Smooth muscle cell (in vitro differentiated cells): ENCODE data around the gene ZDHHC3. TPM values are rescaled to one million over a fixed set of nuclear protein-coding genes. Genes with fewer than 3 reads are reported as not detected.

ENCODE experiments used
- DNase-seq: peaks from one replicate; lab custom pipeline; 2025; ENCODE audit not compliant: unreplicated experiment; lab: John Stamatoyannopoulos, UW
- H2AFZ ChIP-seq: fragments of 200-600 bp; sonication (generic); 2 replicates; pipeline ENCODE4 v1.6.0; 2016; ENCODE audit warnings: antibody characterized with exemption, low read depth, mild to moderate bottlenecking
- H3F3A ChIP-seq: fragments of 200-600 bp; sonication (generic); 2 replicates; pipeline ENCODE4 v1.6.0; 2017; ENCODE audit warnings: antibody characterized with exemption, low read depth
- H3K27ac ChIP-seq: fragments of 200-600 bp; sonication (generic); 2 replicates; pipeline ENCODE4 v1.5.1; 2016; ENCODE audit warnings: low read depth, mild to moderate bottlenecking
- H3K27me3 ChIP-seq: fragments of 200-600 bp; sonication (generic); 2 replicates; pipeline ENCODE4 v1.6.1; 2016; ENCODE audit warnings: low read depth, mild to moderate bottlenecking
- H3K36me3 ChIP-seq: fragments of 200-600 bp; sonication (generic); 2 replicates; pipeline ENCODE4 v1.5.1; 2016; ENCODE audit warnings: low read depth
- H3K4me1 ChIP-seq: fragments of 200-600 bp; sonication (generic); 2 replicates; pipeline ENCODE4 v1.5.1; 2016; ENCODE audit warnings: low read depth
- H3K4me2 ChIP-seq: fragments of 200-600 bp; sonication (generic); 2 replicates; pipeline ENCODE4 v1.6.0; 2016; ENCODE audit warnings: mild to moderate bottlenecking
- H3K4me3 ChIP-seq: fragments of 200-600 bp; sonication (generic); 2 replicates; pipeline ENCODE4 v1.5.1; 2016; ENCODE audit warnings: mild to moderate bottlenecking
- H3K79me2 ChIP-seq: fragments of 200-600 bp; sonication (generic); 2 replicates; pipeline ENCODE4 v1.6.0; 2016; ENCODE audit warnings: low read depth, mild to moderate bottlenecking
- H3K9ac ChIP-seq: fragments of 200-600 bp; sonication (generic); 2 replicates; pipeline ENCODE4 v1.6.0; 2016; ENCODE audit warnings: low read depth
- H3K9me3 ChIP-seq: fragments of 200-600 bp; sonication (generic); replicated peaks from 2 replicates; pipeline ENCODE4 v1.5.1; 2016; ENCODE audit warnings: low read depth
- H4K20me1 ChIP-seq: fragments of 200-600 bp; sonication (generic); 2 replicates; pipeline ENCODE4 v1.6.0; 2016; ENCODE audit warnings: low read depth
- WGBS: methylation state at CpG from one replicate; pipeline ENCODE4 v1.1.7; 2016; ENCODE audit warnings: low lambda C conversion rate; 5-methylcytosine and 5-hydroxymethylcytosine counted together
- polyA plus RNA-seq: library from polyadenylated mRNA; unstranded; fragments of >200 nt; fragmentation: Nextera tagmentation; extraction: Ambion mirVana; gene quantifications from 2 replicates; pipeline ENCODE4 v1.2.1, GENCODE V29; 2016
- total RNA-seq: library from RNA; depleted of rRNA; stranded (reverse); fragments of >200 nt; gene quantifications from 2 replicates; pipeline ENCODE4 v1.2.3, GENCODE V29; 2014
- TF ChIP-seq, protein P1 (sequence below): fragments of 200-600 bp; sonication (generic); IDR thresholded peaks from 2 replicates; pipeline ENCODE4 v1.5.1; 2017; ENCODE audit warnings: borderline replicate concordance, mild to moderate bottlenecking, antibody characterized with exemption; ENCODE audit not compliant: insufficient read depth, poor library complexity, severe bottlenecking

Gene ZDHHC3
- total and polyA plus RNA-seq, 2 experiments from 2014 or later, result 40.5 to 63.7 TPM

DNA sequence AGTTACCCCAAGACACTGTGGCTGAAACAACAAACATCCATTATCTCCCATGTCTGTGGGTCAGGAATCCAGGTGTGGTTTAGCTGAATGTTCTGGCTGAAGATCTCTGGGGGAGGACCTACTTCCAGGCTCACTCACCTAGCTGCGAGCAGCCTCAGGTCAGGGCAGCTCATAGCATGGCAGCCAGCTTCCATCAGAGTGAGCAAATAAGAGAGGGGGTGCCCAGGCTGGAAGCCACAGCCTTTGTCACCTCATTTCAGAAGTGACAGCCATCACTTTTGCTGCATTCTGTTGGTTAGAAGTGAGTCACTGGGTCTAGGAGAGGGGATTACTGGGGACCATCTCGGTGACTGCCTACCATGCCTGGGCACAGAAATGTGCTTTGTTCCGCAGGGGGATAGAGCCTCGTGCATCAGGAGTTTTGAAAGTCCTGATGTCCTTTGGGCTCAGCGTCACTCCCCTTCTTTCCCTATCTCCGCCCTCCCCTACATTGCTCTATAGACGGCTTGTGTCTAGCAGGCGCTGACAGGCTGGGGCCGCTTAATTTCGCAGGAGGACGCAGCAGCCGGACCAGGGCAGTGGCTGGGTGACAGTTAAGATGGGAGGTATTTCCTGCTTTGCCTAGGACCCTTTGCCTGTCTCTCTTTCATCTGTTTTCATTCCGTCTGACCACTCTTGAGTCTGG lies 76.1 kb downstream of the ZDHHC3 start:
- Histone ChIP-seq H3K4me1 (peaks cover 8% of the 10 kb centered on the region), H3K27me3 (no peaks in the 10 kb centered on the region)
- 72% methylated on average over 13 of the region's 13 CpGs for WGBS

DNA sequence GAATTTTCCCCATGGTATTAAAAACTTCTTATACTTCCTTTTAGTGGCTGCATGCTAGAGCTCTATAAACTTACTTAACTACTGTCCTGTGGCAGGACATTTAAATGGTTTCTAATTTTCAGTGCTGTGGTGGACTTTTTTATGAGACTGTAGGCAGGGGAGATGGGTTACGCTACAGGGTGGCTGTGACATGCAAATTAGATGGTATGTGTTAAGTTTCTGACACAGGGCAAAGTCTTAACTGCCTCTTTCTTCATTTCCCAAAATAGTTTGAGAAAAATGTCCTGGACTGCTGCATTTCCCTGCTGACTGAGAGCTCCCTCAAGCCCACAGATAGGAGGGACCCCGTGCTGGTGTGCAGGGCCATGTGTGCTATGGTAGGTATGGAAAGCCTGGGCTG lies 79.5 kb downstream of the ZDHHC3 start:
- no peak for DNase-seq
- 84% methylated on average over 2 of the region's 2 CpGs for WGBS
- Histone ChIP-seq H3K4me1 (peaks cover 8% of the 10 kb centered on the region), H2AFZ (no peak overlapping the region), H3K27me3 (no peaks in the 10 kb centered on the region), H3K9me3 (no peaks in the 10 kb centered on the region), H3K4me3 (no peak overlapping the region), H3K9ac (no peak overlapping the region), H3K4me2 (no peak overlapping the region), H3K79me2 (no peaks in the 10 kb centered on the region), H3F3A (no peaks in the 10 kb centered on the region), H3K27ac (no peak overlapping the region), H4K20me1 (no peaks in the 10 kb centered on the region), H3K36me3 (no peaks in the 10 kb centered on the region)
- TF ChIP-seq, protein P1, sequence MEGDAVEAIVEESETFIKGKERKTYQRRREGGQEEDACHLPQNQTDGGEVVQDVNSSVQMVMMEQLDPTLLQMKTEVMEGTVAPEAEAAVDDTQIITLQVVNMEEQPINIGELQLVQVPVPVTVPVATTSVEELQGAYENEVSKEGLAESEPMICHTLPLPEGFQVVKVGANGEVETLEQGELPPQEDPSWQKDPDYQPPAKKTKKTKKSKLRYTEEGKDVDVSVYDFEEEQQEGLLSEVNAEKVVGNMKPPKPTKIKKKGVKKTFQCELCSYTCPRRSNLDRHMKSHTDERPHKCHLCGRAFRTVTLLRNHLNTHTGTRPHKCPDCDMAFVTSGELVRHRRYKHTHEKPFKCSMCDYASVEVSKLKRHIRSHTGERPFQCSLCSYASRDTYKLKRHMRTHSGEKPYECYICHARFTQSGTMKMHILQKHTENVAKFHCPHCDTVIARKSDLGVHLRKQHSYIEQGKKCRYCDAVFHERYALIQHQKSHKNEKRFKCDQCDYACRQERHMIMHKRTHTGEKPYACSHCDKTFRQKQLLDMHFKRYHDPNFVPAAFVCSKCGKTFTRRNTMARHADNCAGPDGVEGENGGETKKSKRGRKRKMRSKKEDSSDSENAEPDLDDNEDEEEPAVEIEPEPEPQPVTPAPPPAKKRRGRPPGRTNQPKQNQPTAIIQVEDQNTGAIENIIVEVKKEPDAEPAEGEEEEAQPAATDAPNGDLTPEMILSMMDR, result no peak

More for the DNA sequence above, 76.1 kb downstream of the ZDHHC3 start:
- H3K27ac ChIP-seq, result no peak overlapping the region
- no peak overlapping the region for H2AFZ ChIP-seq
- no peaks in the 10 kb centered on the region for H3F3A ChIP-seq
- no peak overlapping the region for H3K9ac ChIP-seq
- no peak for DNase-seq
- H4K20me1 ChIP-seq, result no peaks in the 10 kb centered on the region
- no peaks in the 10 kb centered on the region for H3K9me3 ChIP-seq
- no peaks in the 10 kb centered on the region for H3K36me3 ChIP-seq
- H3K79me2 ChIP-seq, result no peaks in the 10 kb centered on the region
- H3K4me2 ChIP-seq, result no peak overlapping the region
- H3K4me3 ChIP-seq, result no peak overlapping the region
- TF ChIP-seq, protein P1, result no peak

DNA sequence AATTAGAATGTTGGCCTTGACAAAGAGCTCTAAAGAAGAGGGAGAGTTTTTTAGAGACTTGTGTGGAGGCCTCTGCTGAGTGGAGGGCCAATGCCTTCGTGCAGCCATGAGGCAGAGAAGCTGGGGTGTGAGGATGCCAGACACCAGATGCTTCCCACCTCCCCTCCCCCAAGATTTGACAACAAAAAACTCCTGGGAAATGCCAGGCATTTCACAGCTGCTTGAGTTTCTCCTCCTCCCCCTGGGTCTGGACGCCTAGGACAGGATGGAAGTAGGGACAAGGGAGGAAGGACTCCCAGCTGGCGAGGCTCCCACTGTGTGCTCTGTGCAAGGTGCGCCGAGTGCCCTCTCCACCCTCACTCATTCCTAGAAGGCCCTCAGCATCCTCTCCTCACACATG lies 81.5 kb downstream of the ZDHHC3 start:
- WGBS, result 74% methylated on average over 5 of the region's 5 CpGs
- no peak overlapping the region for H2AFZ ChIP-seq

More for the DNA sequence above, 81.5 kb downstream of the ZDHHC3 start:
- Histone ChIP-seq H3K9ac (no peak overlapping the region), H3K36me3 (no peaks in the 10 kb centered on the region), H3K27ac (no peak overlapping the region), H3K27me3 (no peaks in the 10 kb centered on the region), H3K4me2 (no peak overlapping the region), H3K9me3 (no peaks in the 10 kb centered on the region), H3K79me2 (no peaks in the 10 kb centered on the region), H3F3A (no peaks in the 10 kb centered on the region), H4K20me1 (no peaks in the 10 kb centered on the region), H3K4me1 (peaks cover 3% of the 10 kb centered on the region), H3K4me3 (no peak overlapping the region)
- TF ChIP-seq, protein P1, result no peak
- DNase-seq, result no peak
